NCI-H1694 treated with DMSO at 0.1 percent for 48 hours (cell line): ENCODE data around the gene CEP95.
A peak's percentile ranks its signal among the peaks of the same experiment; 100 is the strongest.
"Not testable (repeated sequence)": the region's sequence is repeated elsewhere in the genome, so short reads cannot be mapped to it uniquely, and the experiment has no call there.

Experiments used
- DNase-seq: peaks from one replicate; lab custom pipeline; 2025; lab: John Stamatoyannopoulos, UW

Gene CEP95

GRCh38 chr17:64575431-64575830 lies 68.7 kb downstream of the CEP95 start:
- DNase-seq = no peak

GRCh38 chr17:64577025-64577424 lies 70.2 kb downstream of the CEP95 start:
- not testable (repeated sequence) for DNase-seq

GRCh38 chr17:64579917-64580316 lies 73.1 kb downstream of the CEP95 start:
- no peak for DNase-seq

- peak; percentile 0 for DNase-seq
Observed at GRCh38 chr17:64580384-64581315, 73.9 kb downstream of the CEP95 start.

GRCh38 chr17:64583038-64583437 lies 76.3 kb downstream of the CEP95 start:
- DNase-seq = no peak

- DNase-seq = no peak
Observed at GRCh38 chr17:64585146-64585545, 78.4 kb downstream of the CEP95 start.
